Measurements from ENCODE around the gene SECISBP2L.

- TF ChIP-seq, protein P1, sequence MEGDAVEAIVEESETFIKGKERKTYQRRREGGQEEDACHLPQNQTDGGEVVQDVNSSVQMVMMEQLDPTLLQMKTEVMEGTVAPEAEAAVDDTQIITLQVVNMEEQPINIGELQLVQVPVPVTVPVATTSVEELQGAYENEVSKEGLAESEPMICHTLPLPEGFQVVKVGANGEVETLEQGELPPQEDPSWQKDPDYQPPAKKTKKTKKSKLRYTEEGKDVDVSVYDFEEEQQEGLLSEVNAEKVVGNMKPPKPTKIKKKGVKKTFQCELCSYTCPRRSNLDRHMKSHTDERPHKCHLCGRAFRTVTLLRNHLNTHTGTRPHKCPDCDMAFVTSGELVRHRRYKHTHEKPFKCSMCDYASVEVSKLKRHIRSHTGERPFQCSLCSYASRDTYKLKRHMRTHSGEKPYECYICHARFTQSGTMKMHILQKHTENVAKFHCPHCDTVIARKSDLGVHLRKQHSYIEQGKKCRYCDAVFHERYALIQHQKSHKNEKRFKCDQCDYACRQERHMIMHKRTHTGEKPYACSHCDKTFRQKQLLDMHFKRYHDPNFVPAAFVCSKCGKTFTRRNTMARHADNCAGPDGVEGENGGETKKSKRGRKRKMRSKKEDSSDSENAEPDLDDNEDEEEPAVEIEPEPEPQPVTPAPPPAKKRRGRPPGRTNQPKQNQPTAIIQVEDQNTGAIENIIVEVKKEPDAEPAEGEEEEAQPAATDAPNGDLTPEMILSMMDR (IDR thresholded peaks at IDR 0.05) = no peak
- TF ChIP-seq POLR2AphosphoS5 (IDR thresholded peaks at IDR 0.05) (no peak), POLR2A (IDR thresholded peaks at IDR 0.05) (no peak)
These were observed 57.1 kb downstream of the SECISBP2L start for GRCh38 chr15:48989170-48989569.

Measured in prostate gland (tissue), 2 donors.